Stimulated activated CD4-positive, alpha-beta T cell treated with anti-CD3 and anti-CD28 coated beads, TNF-alpha, amount 100 ng/mL, for 24 hours (primary cell): Measurements from ENCODE around the gene UBAC2.
"Not testable (repeated sequence)": the region's sequence is repeated elsewhere in the genome, so short reads cannot be mapped to it uniquely, and the experiment has no call there.

Source experiments
- DNase-seq, 3 experiments: peaks; one replicate each; pipeline ENCODE4 v3.0.0-alpha.2; 2020; ENCODE audit warnings: low read depth in 3 of 3

The UBAC2 gene

DNA sequence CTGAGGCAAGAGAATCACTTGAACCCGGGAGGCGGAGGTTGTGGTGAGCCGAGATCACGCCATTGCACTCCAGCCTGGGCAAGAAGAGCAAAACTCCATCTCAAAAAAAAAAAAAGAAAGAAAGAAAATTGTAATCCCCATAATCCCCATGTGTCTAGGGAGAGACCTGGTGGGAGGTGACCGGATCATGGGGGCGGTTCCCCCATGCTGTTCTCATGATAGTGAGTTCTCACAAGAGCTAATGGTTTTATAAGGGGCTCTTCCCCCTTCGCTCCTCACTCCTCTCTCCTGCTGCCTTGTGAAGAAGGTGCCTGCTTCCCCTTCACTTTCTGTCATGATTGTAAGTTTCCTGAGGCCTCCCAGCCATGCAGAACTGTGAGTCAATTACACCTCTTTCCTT lies 192.7 kb downstream of the UBAC2 start:
- not testable (repeated sequence) for DNase-seq

- no peak for DNase-seq
Measured at GRCh38 chr13:99393791-99394735, 193.4 kb downstream of the UBAC2 start.

DNA sequence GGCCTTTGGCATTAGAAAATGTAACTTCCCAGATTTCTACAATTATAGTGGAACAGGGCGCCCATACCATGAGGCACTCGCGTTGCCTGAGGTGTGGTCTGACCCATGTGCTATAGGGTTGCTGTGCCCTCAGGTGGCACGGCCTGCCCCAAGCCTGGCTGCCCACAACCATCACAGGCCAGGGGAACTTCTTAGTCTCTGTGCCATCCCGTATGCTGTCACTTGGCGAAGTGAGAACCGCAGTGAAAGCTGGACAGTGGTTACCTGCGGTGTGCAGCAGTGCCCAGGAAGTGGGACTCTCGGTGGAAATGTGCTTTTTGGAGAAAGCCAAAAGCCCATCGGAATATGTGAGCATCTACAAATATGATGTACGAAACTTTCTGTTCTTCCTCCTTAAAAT lies 194.8 kb downstream of the UBAC2 start:
- no peak for DNase-seq

GRCh38 chr13:99396446-99396845 lies 195.8 kb downstream of the UBAC2 start:
- DNase-seq = no peak

- no peak for DNase-seq
Measured at GRCh38 chr13:99398071-99398470, 197.4 kb downstream of the UBAC2 start.

GRCh38 chr13:99398916-99399622 lies 198.4 kb downstream of the UBAC2 start:
- DNase-seq = no peak

DNA sequence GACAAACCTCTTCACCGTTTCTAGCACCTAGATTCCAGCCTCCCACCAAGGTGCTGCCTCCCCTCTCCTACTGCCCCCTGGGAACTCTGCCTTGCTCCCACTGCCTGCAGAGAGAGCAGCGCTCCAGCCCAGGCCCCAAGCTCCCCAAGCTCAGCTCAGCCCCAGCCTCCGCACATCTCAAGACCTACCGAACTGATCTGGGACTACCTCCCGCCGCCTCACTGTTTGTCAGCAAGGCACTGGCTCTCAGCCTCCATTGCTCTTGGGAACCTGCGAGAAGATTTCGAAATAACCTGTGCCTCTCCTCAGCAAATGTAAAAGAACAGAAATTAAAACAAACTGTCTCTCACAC lies 198.9 kb downstream of the UBAC2 start:
- no peak for DNase-seq

DNA sequence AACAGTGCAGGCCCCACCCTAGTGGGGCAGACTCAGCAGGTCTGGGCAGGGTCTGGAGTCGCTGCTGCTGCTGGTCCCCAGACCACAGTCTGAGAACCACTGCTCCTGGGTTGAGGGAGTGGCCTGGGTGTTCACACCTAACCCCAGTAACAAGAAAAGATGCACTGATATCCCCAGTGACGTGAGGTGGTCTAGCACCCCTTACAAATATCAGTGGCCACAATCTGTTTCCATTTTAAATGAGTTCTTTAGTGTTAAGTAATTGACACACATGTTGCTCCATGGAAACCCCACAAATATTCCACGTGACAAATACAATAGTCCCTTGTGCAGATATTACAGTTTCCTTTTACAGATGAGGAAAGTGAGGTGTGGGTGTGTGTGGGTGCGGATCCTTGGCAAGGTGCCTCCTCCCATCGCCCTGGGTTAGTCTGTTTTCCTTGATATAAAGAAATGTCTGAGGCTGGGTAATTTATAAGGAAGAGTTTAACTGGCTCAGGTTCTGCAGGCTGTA lies 202.9 kb downstream of the UBAC2 start:
- no peak for DNase-seq

DNA sequence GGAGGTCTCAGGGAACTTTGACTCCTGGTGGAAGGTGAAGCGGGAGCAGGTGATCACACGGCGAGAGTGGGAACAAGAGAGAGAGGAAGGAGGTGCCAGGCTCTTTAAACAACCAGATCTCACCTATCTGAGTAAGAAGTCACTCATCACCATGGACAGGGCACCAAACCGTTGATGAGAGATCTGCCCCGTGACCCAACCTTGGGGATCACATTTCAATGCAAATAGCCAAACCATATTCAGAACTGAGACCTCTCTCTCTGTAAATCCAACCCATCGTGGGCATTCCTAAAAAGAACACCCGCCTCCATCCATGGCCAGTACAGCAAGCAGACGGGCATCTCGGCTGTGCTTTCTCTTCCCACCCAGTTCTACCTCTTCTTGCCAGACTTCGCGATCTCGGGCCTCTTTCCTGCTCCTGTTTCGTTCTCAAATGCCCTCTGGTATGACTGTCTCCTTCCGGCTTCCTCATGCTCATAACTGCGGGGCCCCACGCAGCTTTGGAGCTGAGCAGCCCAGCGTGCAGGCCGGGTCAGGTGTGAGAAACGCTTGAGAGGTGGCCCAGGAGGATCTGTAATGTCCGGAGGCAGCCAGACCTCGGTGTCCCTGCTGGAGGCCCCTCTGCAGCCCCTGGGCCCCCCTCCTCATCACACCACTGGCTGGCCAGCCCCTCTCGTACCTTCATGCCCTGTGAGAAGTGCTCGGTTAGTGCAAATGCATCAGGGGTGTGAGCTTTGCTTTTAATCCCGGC lies 203.5 kb downstream of the UBAC2 start:
- no peak for DNase-seq

DNA sequence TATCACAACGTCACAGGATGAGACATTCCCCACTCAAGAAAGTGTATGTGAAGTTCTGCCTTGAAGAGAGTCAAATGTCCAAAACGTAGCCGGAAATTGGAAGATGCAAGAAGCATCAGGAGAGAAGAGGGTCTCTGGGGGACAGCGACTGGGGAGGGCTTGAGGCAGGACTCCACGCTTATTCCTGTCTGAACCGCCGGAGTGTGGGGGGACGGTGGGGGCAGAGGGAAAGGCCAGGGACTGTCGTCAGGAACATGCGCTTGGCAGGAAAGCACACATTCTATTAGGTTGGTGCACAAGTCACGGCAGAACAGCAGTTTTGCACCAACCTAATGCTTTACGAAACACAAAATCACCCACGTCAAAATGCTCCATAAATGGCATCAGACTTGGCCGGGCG lies 205.3 kb downstream of the UBAC2 start:
- DNase-seq = no peak

DNA sequence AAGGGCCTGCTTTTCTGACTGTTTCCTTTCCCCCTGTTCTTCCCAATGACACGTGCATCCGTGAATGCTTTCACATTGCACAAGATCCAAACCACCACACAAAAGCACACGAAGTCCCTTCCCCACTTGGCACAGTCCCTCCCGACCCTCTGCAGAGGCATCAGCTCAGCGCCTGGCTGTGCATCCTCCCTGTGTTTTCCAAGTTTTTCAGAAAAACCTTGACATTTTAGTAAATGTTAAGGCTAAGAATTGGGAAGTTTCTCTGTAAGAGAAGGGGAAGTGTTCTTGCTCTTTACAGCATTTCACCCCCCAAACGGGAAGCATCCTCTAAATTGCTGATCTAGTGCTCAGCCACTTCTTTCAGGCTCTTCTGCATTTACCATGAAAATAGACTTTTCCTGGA lies 206.1 kb downstream of the UBAC2 start:
- DNase-seq = no peak

- DNase-seq = no peak
Measured at GRCh38 chr13:99407906-99408702, 207.4 kb downstream of the UBAC2 start.

GRCh38 chr13:99408703-99409000 lies 208.0 kb downstream of the UBAC2 start:
- no peak for DNase-seq

- not testable (repeated sequence) for DNase-seq
Measured at GRCh38 chr13:99409461-99410083, 208.9 kb downstream of the UBAC2 start.

DNA sequence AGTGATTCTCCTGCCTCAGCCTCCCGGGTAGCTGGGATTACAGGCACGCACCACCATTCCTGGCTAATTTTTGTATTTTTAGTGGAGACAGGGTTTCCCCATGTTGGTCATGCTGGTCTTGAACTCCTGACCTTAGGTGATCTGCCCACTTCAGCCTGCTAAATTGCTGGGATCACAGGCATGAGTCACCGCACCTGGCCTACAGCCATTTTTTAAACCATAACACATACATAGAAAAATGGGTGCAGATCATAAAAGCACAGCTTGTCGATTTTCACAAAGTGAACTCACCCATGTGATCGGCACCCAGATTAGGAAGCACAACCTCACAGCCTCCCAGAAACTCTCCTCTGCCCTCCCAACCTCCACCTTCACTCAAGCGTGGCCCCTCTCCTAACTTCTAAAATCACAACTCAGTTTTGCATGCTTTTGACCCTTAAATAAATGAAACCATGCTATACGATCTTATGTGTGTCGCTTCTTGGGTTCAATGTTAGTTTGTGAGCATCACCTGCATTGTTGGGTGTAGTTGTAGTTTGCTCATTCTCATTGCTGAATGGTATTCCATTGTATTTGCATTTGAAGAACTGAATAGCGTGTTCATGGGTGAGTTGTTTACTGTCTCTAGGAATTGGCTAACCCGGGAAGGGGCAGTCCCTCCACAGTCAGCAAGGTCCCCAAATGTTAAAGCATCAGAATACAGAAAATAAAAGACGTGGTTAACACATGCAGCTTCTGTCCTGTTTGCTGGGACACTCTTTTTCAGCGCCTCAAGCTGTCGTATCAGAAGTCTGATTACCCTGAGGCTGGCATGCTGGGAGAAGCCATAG lies 210.2 kb downstream of the UBAC2 start:
- not testable (repeated sequence) for DNase-seq

DNA sequence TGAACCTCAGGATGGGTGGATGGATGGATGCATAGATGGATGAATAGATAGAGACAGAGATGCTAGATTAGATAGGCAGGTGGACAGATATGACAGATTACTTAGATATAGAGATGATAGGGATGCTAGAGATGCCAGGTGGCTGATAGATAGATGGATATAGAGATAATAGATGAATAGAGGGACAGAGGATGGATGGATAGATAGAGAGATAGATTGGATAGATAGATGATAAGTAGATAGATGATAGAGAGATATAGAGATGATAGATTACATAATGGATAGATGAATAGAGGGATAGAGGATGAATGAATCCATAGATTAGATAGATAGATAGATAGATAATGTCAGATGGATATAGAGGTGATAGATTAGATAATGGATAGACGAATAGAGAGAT lies 212.2 kb downstream of the UBAC2 start:
- no peak for DNase-seq

GRCh38 chr13:99414048-99414995 lies 213.7 kb downstream of the UBAC2 start:
- DNase-seq = no peak

GRCh38 chr13:99415014-99415650 lies 214.5 kb downstream of the UBAC2 start:
- no peak for DNase-seq
